Stimulated activated memory B cell treated with anti-CD40 and anti-IgM and Interleukin-4, amounts not matched to agents 10 μg/mL and 1 μg/mL and 100 μg/mL, for 72 hours (primary cell): ENCODE measurements around the gene DGKQ.

Experiments
- ATAC-seq: fragments of 150-1000 bp; cut with Tn5 transposase; 2 replicates; pipeline ENCODE4 v1.10.0; 2021
- H3K27ac Mint-ChIP-seq: one replicate; pipeline ENCODE4 v1.8.0; 2022; ENCODE audit warnings: mild to moderate bottlenecking, mixed read lengths
- H3K27me3 Mint-ChIP-seq: one replicate; pipeline ENCODE4 v1.8.0; 2022; ENCODE audit warnings: mixed read lengths
- H3K36me3 Mint-ChIP-seq: one replicate; pipeline ENCODE4 v1.8.0; 2022; ENCODE audit warnings: mixed read lengths
- H3K4me1 Mint-ChIP-seq: one replicate; pipeline ENCODE4 v1.8.0; 2022; ENCODE audit warnings: mixed read lengths
- H3K4me3 Mint-ChIP-seq: one replicate; pipeline ENCODE4 v1.8.0; 2022; ENCODE audit warnings: mild to moderate bottlenecking, moderate library complexity, mixed read lengths
- H3K9me3 Mint-ChIP-seq: one replicate; pipeline ENCODE4 v1.8.0; 2022; ENCODE audit warnings: mixed read lengths

DGKQ gene

GRCh38 chr4:1012034-1012739 lies 38.8 kb upstream of the DGKQ start:
- ATAC-seq = no peak
- peak overlapping the region; percentile 63 for H3K4me3 Mint-ChIP-seq
- peaks cover 2% of the 10 kb centered on the region for H3K9me3 Mint-ChIP-seq
- peaks cover 31% of the 10 kb centered on the region for H3K4me1 Mint-ChIP-seq
- H3K36me3 Mint-ChIP-seq = no peaks in the 10 kb centered on the region
- peaks cover 23% of the 10 kb centered on the region for H3K27me3 Mint-ChIP-seq
- no peak overlapping the region for H3K27ac Mint-ChIP-seq

GRCh38 chr4:1011666-1012033 lies 38.3 kb upstream of the DGKQ start:
- Mint-ChIP-seq H3K4me3 (no peak overlapping the region), H3K36me3 (no peaks in the 10 kb centered on the region), H3K4me1 (peaks cover 36% of the 10 kb centered on the region), H3K9me3 (peaks cover 2% of the 10 kb centered on the region), H3K27ac (no peak overlapping the region), H3K27me3 (peaks cover 29% of the 10 kb centered on the region)
- no peak for ATAC-seq

DNA sequence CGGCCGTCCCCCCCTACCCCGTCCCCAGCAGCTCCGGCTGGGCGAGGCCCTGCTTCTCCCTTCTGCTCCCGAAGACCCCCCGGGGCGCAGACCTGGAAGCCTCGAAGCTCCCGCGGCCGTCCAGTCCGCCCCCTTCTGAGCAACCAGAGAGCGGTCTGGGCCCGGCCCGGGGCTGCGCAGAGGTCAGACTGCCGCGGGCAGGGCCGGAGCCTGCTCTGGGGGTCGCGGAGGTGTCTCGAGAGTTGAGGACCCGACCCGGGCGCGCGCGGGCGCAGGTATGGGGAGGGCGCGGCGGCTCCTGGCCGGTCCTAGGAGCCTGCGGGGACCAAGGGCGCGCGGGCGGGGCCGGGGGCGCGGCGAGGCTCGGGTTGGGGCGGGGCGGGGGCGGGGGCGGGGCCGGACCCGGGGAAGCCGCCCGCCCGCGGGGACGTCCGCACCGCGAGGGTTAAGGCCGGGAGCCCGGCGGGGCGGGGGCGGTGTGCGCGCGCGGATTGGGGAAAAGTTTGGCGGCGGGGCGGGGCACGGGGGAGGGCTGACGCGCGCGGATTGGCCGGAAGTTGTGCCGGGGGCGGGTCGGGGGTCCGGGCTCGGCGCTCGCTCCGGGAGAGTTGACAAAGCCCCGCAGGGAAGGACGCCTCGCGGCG lies 37.8 kb upstream of the DGKQ start, which contains the start of gene FGFRL1:
FGFRL1 (plus strand) TSS at position 605 of the 644 bp plus-strand sequence. CDS start 860 bp downstream, outside the sequence.
- peak within 1 kb of the TSS; percentile 93 for H3K4me3 Mint-ChIP-seq
- peaks cover 2% of the 10 kb centered on the region for H3K9me3 Mint-ChIP-seq
- no peaks in the 10 kb centered on the region for H3K36me3 Mint-ChIP-seq
- H3K27ac Mint-ChIP-seq = peak within 1 kb of the TSS; percentile 78
- H3K27me3 Mint-ChIP-seq = peaks cover 34% of the 10 kb centered on the region
- peak; percentile 73 for ATAC-seq
- peaks cover 36% of the 10 kb centered on the region for H3K4me1 Mint-ChIP-seq

GRCh38 chr4:1010395-1011021 lies 37.1 kb upstream of the DGKQ start:
- peak overlapping the region; percentile 78 for H3K27ac Mint-ChIP-seq
- peak overlapping the region; percentile 93 for H3K4me3 Mint-ChIP-seq
- no peaks in the 10 kb centered on the region for H3K36me3 Mint-ChIP-seq
- peaks cover 36% of the 10 kb centered on the region for H3K4me1 Mint-ChIP-seq
- ATAC-seq = peak; percentile 9
- H3K27me3 Mint-ChIP-seq = peaks cover 40% of the 10 kb centered on the region
- H3K9me3 Mint-ChIP-seq = peaks cover 2% of the 10 kb centered on the region

GRCh38 chr4:1009542-1010394 lies 36.4 kb upstream of the DGKQ start:
- Mint-ChIP-seq H3K9me3 (peaks cover 2% of the 10 kb centered on the region), H3K27ac (peak overlapping the region; percentile 78), H3K36me3 (no peaks in the 10 kb centered on the region), H3K27me3 (peaks cover 48% of the 10 kb centered on the region), H3K4me3 (peak overlapping the region; percentile 93), H3K4me1 (peaks cover 36% of the 10 kb centered on the region)
- peak; percentile 83 for ATAC-seq

DNA sequence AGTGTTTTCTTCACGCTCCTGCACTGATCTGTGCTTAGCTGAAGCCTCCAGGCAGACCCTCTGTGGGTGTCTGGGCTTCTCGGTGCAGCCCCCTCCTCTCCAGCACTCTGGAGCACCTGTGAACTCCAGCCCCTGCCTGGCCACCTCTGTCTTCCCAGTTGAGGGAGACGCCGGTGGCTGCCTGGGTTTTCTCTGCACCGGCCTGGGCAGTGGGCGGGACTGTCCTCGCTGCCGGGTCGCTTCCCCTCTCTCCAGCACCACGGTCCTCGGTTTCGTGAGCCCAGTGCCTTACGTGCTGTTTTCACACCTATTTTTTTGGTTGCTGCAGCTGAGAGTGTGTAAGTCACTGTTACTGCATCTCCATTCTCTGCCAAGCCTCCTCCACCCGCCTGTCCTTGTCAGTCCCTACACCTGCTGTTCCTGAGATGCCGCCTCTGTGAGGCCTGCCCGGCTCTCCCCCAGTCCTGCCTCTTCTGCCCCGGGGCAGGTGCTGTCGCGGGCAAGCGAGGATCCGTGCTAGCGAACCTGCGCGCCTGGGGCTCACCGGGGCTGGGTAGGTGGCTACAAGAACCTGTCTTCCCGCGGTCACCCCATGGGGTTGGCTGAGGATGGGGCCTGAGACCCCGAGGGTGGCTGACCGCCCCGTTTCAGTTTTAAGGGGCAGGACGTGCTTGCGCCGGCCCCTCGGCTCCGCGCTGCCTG lies 35.6 kb upstream of the DGKQ start:
- Mint-ChIP-seq H3K4me3 (peak overlapping the region; percentile 77), H3K27ac (no peak overlapping the region), H3K27me3 (peaks cover 55% of the 10 kb centered on the region), H3K9me3 (peaks cover 2% of the 10 kb centered on the region), H3K4me1 (peaks cover 36% of the 10 kb centered on the region), H3K36me3 (no peaks in the 10 kb centered on the region)
- ATAC-seq = peak; percentile 2

- Mint-ChIP-seq H3K27me3 (peaks cover 60% of the 10 kb centered on the region), H3K9me3 (peaks cover 2% of the 10 kb centered on the region), H3K36me3 (no peaks in the 10 kb centered on the region), H3K4me1 (peaks cover 32% of the 10 kb centered on the region), H3K4me3 (no peak overlapping the region), H3K27ac (no peak overlapping the region)
- ATAC-seq = no peak
Measured at GRCh38 chr4:1006856-1007255, 33.5 kb upstream of the DGKQ start.

- Mint-ChIP-seq H3K4me1 (peaks cover 28% of the 10 kb centered on the region), H3K9me3 (peaks cover 2% of the 10 kb centered on the region), H3K36me3 (no peaks in the 10 kb centered on the region), H3K4me3 (no peak overlapping the region), H3K27me3 (peaks cover 60% of the 10 kb centered on the region), H3K27ac (no peak overlapping the region)
- ATAC-seq = no peak
Measured at GRCh38 chr4:1004557-1005485, 31.5 kb upstream of the DGKQ start.

GRCh38 chr4:1004071-1004418 lies 30.7 kb upstream of the DGKQ start:
- Mint-ChIP-seq H3K9me3 (peaks cover 5% of the 10 kb centered on the region), H3K4me3 (no peak overlapping the region), H3K36me3 (no peaks in the 10 kb centered on the region), H3K4me1 (peaks cover 32% of the 10 kb centered on the region), H3K27me3 (peaks cover 61% of the 10 kb centered on the region), H3K27ac (no peak overlapping the region)
- ATAC-seq = no peak

GRCh38 chr4:1003271-1004070 lies 30.1 kb upstream of the DGKQ start:
- H3K27me3 Mint-ChIP-seq = peaks cover 61% of the 10 kb centered on the region
- ATAC-seq = peak; percentile 12
- H3K36me3 Mint-ChIP-seq = no peaks in the 10 kb centered on the region
- H3K9me3 Mint-ChIP-seq = peaks cover 5% of the 10 kb centered on the region
- no peak overlapping the region for H3K4me3 Mint-ChIP-seq
- H3K27ac Mint-ChIP-seq = no peak overlapping the region
- H3K4me1 Mint-ChIP-seq = peaks cover 32% of the 10 kb centered on the region

DNA sequence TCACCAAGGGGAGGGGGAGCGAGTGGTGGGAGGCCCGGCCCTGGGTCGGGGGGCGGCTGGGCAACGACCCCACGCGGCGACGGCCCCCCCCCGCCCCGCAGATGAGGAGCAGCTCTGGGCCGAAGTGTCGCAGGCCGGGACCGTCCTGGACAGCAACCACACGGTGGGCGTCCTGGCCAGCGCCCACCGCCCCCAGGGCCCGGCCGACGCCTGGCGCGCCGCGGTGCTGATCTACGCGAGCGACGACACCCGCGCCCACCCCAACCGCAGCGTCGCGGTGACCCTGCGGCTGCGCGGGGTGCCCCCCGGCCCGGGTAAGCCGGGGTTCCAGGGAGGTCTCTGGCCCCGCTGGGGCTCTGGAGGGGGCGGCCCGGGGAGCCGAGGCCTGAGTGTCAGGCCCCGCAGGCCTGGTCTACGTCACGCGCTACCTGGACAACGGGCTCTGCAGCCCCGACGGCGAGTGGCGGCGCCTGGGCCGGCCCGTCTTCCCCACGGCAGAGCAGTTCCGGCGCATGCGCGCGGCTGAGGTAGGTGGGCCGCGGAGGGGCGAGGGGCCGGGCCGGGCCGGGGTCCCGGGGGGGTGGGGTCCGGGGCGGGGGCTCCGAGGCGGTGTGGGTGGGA lies 29.4 kb upstream of the DGKQ start:
- Mint-ChIP-seq H3K4me3 (no peak overlapping the region), H3K36me3 (no peaks in the 10 kb centered on the region)

DNA sequence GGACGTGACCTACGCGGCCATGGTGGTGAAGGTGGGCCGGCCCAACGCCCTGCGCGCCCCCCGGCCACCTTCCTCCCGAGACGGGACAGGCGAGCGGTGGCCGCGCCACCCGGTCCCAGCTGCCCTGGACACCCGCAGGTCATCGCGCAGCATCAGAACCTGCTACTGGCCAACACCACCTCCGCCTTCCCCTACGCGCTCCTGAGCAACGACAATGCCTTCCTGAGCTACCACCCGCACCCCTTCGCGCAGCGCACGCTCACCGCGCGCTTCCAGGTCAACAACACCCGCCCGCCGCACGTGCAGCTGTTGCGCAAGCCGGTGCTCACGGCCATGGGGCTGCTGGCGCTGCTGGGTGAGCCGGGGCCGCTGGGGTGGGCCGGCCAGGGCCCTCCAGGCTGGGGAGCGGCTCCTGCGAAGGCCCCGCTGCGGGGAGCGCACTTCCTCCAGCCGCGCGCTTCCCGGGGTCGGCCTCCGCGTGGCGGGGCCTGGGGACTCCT lies 28.8 kb upstream of the DGKQ start:
- no peaks in the 10 kb centered on the region for H3K36me3 Mint-ChIP-seq
- peaks cover 31% of the 10 kb centered on the region for H3K4me1 Mint-ChIP-seq
- peaks cover 3% of the 10 kb centered on the region for H3K9me3 Mint-ChIP-seq
- no peak overlapping the region for H3K4me3 Mint-ChIP-seq
- ATAC-seq = peak; percentile 25
- peaks cover 59% of the 10 kb centered on the region for H3K27me3 Mint-ChIP-seq
- no peak overlapping the region for H3K27ac Mint-ChIP-seq

More for the DNA sequence above, 29.4 kb upstream of the DGKQ start:
- Mint-ChIP-seq H3K4me1 (peaks cover 32% of the 10 kb centered on the region), H3K27ac (no peak overlapping the region), H3K27me3 (peaks cover 61% of the 10 kb centered on the region), H3K9me3 (peaks cover 5% of the 10 kb centered on the region)
- ATAC-seq = peak; percentile 6
